Neuronal stem cell (in vitro differentiated cells): ENCODE results near the gene CLTCL1.

Experiments used
- DNase-seq: peaks from one replicate; pipeline ENCODE4 v3.0.0-alpha.2; 2013; ENCODE audit warnings: low spot score
- H2AFZ ChIP-seq: one replicate; pipeline ENCODE4 v1.6.1; 2013; ENCODE audit warnings: mild to moderate bottlenecking, low read length, inconsistent platforms
- H2AK5ac ChIP-seq: 2 replicates; pipeline ENCODE4 v1.6.1; 2013; ENCODE audit warnings: low read depth, mild to moderate bottlenecking, inconsistent platforms, low read length, moderate library complexity, mixed read lengths
- H2BK120ac ChIP-seq: 2 replicates; pipeline ENCODE4 v1.6.1; 2013; ENCODE audit warnings: low read depth, mild to moderate bottlenecking, inconsistent platforms, low read length, moderate library complexity, mixed read lengths
- H2BK12ac ChIP-seq: one replicate; pipeline ENCODE4 v1.6.1; 2013; ENCODE audit warnings: low read length, inconsistent platforms
- H2BK15ac ChIP-seq: 2 replicates; pipeline ENCODE4 v1.6.1; 2013; ENCODE audit warnings: mild to moderate bottlenecking, low read length, inconsistent platforms, mixed read lengths
- H2BK5ac ChIP-seq: one replicate; pipeline ENCODE4 v1.6.1; 2013; ENCODE audit warnings: inconsistent platforms, mild to moderate bottlenecking, low read length, moderate library complexity
- H3K14ac ChIP-seq: one replicate; pipeline ENCODE4 v1.6.1; 2013; ENCODE audit warnings: low read length, inconsistent platforms
- H3K18ac ChIP-seq: 2 replicates; pipeline ENCODE4 v1.6.1; 2013; ENCODE audit warnings: low read length, inconsistent platforms
- H3K23ac ChIP-seq: 2 replicates; pipeline ENCODE4 v1.6.1; 2013; ENCODE audit warnings: low read depth, mild to moderate bottlenecking, mixed read lengths, low read length, inconsistent platforms; ENCODE audit not compliant: poor library complexity
- H3K27ac ChIP-seq: replicated peaks from 3 replicates; pipeline ENCODE4 v1.5.1; 2013; ENCODE audit warnings: low read length, inconsistent platforms
- H3K27me3 ChIP-seq, 3 experiments: 2 replicates each; pipeline ENCODE4 v1.6.1; 2013; ENCODE audit warnings: low read length in 3 of 3, mild to moderate bottlenecking in 2 of 3, inconsistent platforms in 1 of 3, low read depth in 1 of 3, mixed read lengths in 1 of 3, moderate library complexity in 1 of 3; ENCODE audit not compliant: control insufficient read depth in 3 of 3, insufficient read depth in 3 of 3
- H3K36me3 ChIP-seq, 2 donors: replicated peaks in 1 of 2; 2 replicates each; pipeline ENCODE4 v1.6.1; 2013; ENCODE audit warnings: low read length in 2 of 2; ENCODE audit not compliant: control insufficient read depth in 2 of 2, insufficient read depth in 2 of 2
- H3K4ac ChIP-seq: 2 replicates; pipeline ENCODE4 v1.6.1; 2013; ENCODE audit warnings: inconsistent platforms, mild to moderate bottlenecking, low read length, moderate library complexity
- H3K4me1 ChIP-seq, 2 donors: 1 replicate in 1 of 2; 2 replicates in 1 of 2; pipeline ENCODE4 v1.6.1; 2013; ENCODE audit warnings: low read length in 2 of 2, low read depth in 1 of 2; ENCODE audit not compliant: control insufficient read depth in 2 of 2, insufficient read depth in 1 of 2
- H3K4me2 ChIP-seq: one replicate; pipeline ENCODE4 v1.6.1; 2013; ENCODE audit warnings: mild to moderate bottlenecking, low read length, inconsistent platforms; ENCODE audit not compliant: insufficient read depth, poor library complexity, severe bottlenecking
- H3K4me3 ChIP-seq, 2 donors: 2 replicates each; pipeline ENCODE4 v1.5.1; 2013; ENCODE audit warnings: low read length in 2 of 2, mild to moderate bottlenecking in 2 of 2, inconsistent platforms in 1 of 2, moderate library complexity in 1 of 2
- H3K79me1 ChIP-seq: one replicate; pipeline ENCODE4 v1.6.1; 2013; ENCODE audit warnings: low read depth, mild to moderate bottlenecking, inconsistent platforms, low read length, moderate library complexity
- H3K9ac ChIP-seq: one replicate; pipeline ENCODE4 v1.6.1; 2013; ENCODE audit warnings: mild to moderate bottlenecking, low read depth, low read length, inconsistent platforms; ENCODE audit not compliant: poor library complexity
- H3K9me3 ChIP-seq, 2 donors: replicated peaks in 1 of 2; 2 replicates each; pipeline versions ENCODE3 to v1.6.1; 2013; ENCODE audit warnings: low read length in 2 of 2, mild to moderate bottlenecking in 2 of 2, inconsistent platforms in 1 of 2, low read depth in 1 of 2, mixed read lengths in 1 of 2, moderate library complexity in 1 of 2; ENCODE audit not compliant: control insufficient read depth in 2 of 2, insufficient read depth in 1 of 2
- H4K8ac ChIP-seq: one replicate; pipeline ENCODE4 v1.6.1; 2013; ENCODE audit warnings: low read depth, mild to moderate bottlenecking, inconsistent platforms, low read length, moderate library complexity
- H4K91ac ChIP-seq: one replicate; pipeline ENCODE4 v1.6.1; 2013; ENCODE audit warnings: low read length, low read depth, mild to moderate bottlenecking, inconsistent platforms; ENCODE audit not compliant: poor library complexity
- WGBS, 2 donors: extraction: QIAGEN DNeasy Blood & Tissue Kit; methylation state at CpG; one replicate each; pipeline ENCODE4 v1.1.7; 2013; ENCODE audit warnings: missing lambda C conversion rate in 2 of 2, mixed read lengths in 1 of 2; ENCODE audit not compliant: insufficient read length in 2 of 2, insufficient replicate concordance in 1 of 2; ENCODE audit errors: extremely low coverage in 2 of 2; 5-methylcytosine and 5-hydroxymethylcytosine counted together

Gene CLTCL1

DNA sequence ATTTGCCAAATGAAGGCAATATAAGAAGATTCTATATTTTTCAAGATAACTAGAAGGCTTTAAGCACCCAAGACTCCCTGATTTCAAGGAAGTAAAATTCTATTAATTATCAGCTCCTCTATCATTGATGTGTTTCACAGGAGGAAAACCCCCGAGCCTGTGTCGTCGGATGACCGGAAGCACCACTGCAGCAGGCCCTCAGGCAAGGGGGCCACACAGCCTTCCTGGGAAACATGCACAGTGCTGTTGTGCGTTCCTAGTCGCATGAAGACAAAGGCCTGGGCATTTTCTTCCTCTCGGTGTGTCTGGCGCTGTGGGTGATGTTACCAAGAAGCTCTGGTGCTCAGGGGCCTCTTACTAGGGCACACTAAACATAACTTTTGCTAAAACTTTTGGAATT lies 16.4 kb downstream of the CLTCL1 start:
- Histone ChIP-seq H2AK5ac (no peak overlapping the region), H3K9me3 (no peaks in the 10 kb centered on the region), H3K14ac (no peak overlapping the region), H3K9ac (no peak overlapping the region), H3K4ac (no peak overlapping the region), H3K4me2 (no peak overlapping the region), H4K8ac (no peak overlapping the region), H2BK120ac (no peak overlapping the region), H3K27me3 (no peaks in the 10 kb centered on the region), H2BK12ac (no peak overlapping the region), H3K18ac (no peak overlapping the region), H3K23ac (no peak overlapping the region), H3K27ac (no peak overlapping the region), H2BK15ac (no peak overlapping the region), H3K4me3 (no peak overlapping the region), H2AFZ (no peak overlapping the region), H2BK5ac (no peak overlapping the region), H3K79me1 (no peaks in the 10 kb centered on the region), H3K4me1 (no peaks in the 10 kb centered on the region), H3K36me3 (peaks cover 2 to 8% of the 10 kb centered on the region in 2 donors), H4K91ac (no peak overlapping the region)
- DNase-seq: no peak
- WGBS, 2 donors: no CpG with 5 or more reads among the region's 8 CpGs

DNA sequence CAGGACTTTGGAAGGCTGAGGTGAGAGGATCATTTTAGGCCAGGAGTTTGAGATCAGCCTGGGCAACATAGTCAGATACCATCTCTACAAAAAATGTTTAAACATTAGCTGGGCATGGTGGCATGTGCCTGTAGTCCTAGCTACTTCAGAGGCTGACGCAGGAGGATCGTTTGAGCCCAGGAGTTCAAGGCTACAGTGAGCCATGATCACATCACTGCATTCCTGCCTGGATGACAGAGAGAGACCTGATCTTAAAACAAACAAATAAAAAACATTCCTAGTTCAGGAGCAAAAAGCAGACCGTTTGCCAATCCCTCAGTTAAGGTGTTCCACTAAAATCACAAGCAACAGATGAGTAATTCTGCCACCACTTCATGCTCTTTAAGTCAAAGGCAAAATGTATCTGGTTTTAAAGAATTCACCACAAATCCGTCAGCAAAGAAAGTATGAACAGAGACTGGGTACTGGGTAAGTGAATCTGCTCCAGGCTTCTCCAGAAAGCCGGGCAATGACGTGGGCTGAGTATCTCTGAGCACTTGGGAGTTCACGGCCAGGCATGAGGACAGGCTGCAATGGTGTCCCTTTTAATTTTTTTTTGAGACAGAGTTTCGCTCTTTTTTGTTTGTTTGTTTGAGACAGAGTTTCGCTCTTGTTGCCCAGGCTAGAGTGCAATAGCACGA lies 19.5 kb downstream of the CLTCL1 start:
- DNase-seq: no peak
- Histone ChIP-seq H4K91ac (no peak overlapping the region), H3K36me3 (peaks cover 2 to 8% of the 10 kb centered on the region in 2 donors), H4K8ac (no peak overlapping the region), H3K4me3 (no peak overlapping the region), H2AK5ac (no peak overlapping the region), H2BK15ac (no peak overlapping the region), H2AFZ (no peak overlapping the region), H3K9ac (no peak overlapping the region), H3K23ac (no peak overlapping the region), H2BK120ac (no peak overlapping the region), H2BK12ac (no peak overlapping the region), H3K27ac (no peak overlapping the region), H3K79me1 (no peaks in the 10 kb centered on the region), H3K18ac (no peak overlapping the region), H3K27me3 (no peaks in the 10 kb centered on the region), H3K4ac (no peak overlapping the region), H3K9me3 (peaks cover 0 to 2% of the 10 kb centered on the region in 2 donors), H3K4me2 (no peak overlapping the region), H3K4me1 (no peaks in the 10 kb centered on the region), H3K14ac (no peak overlapping the region), H2BK5ac (no peak overlapping the region)
- WGBS, 2 donors: no CpG with 5 or more reads among the region's 10 CpGs

DNA sequence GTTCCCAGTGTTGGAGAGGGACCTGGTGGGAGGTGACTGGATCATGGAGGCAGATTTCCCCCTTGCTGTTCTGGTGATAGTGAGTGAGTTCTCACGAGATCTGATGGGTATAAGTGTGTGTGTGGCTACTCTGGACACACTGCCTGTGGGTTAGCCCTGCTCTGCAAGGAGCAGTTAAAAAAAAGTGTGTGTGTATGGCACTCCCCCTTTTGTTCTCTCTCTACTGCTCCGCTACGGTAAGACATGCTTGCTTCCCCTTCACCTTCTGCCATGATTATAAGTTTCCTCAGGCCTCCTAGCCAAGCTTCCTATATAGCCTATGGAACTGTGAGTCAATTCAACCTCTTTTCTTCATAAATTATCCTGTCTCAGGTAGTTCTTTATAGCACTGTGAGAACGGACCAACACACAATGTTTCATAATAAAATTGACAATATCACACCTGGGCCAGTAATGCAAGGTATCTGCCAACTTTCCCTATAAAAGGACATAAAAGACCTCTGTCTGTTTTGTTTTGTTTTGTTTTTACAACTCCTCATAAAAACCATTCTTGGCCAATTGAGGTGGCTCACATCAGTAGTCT lies 20.2 kb downstream of the CLTCL1 start:
- H3K23ac ChIP-seq: no peak overlapping the region
- no peak for DNase-seq
- H3K4me1 ChIP-seq: no peaks in the 10 kb centered on the region
- no peak overlapping the region for H2BK5ac ChIP-seq
- no CpG with 5 or more reads among the region's 4 CpGs for WGBS, 2 donors
- no peaks in the 10 kb centered on the region for H3K79me1 ChIP-seq
- H3K18ac ChIP-seq: no peak overlapping the region
- no peak overlapping the region for H3K4ac ChIP-seq
- H2AK5ac ChIP-seq: no peak overlapping the region
- H4K91ac ChIP-seq: no peak overlapping the region
- peaks cover 2 to 4% of the 10 kb centered on the region in 2 donors for H3K9me3 ChIP-seq
- H3K14ac ChIP-seq: no peak overlapping the region
- no peak overlapping the region for H3K27ac ChIP-seq
- H3K36me3 ChIP-seq: peaks cover 2 to 8% of the 10 kb centered on the region in 2 donors
- no peak overlapping the region for H3K4me3 ChIP-seq
- no peak overlapping the region for H2BK120ac ChIP-seq
- no peak overlapping the region for H2AFZ ChIP-seq
- no peaks in the 10 kb centered on the region for H3K27me3 ChIP-seq
- H2BK12ac ChIP-seq: no peak overlapping the region
- H2BK15ac ChIP-seq: no peak overlapping the region
- no peak overlapping the region for H3K9ac ChIP-seq
- no peak overlapping the region for H4K8ac ChIP-seq
- no peak overlapping the region for H3K4me2 ChIP-seq

DNA sequence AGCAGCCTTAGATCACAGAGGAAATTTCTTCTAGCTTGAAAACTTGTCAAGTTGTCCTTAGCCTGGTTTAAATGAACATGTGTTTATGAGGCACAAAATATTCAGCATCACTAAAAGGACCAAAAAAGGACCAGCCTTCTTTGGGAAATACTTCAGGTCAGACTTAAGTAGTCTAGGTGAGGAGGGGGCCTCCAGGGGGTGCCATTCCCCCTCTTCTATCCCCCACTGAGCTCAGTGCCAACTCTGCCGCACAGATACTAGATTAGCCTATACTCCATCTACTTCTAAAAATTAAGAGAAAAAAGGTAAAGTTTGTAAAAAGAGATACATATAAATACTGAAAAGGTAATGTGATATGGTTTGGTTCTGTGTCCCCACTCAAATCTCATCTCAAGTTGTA lies 20.6 kb downstream of the CLTCL1 start:
- Histone ChIP-seq H2AFZ (no peak overlapping the region), H3K79me1 (no peaks in the 10 kb centered on the region), H2BK5ac (no peak overlapping the region), H3K4ac (no peak overlapping the region), H3K4me3 (no peak overlapping the region), H2BK120ac (no peak overlapping the region), H2AK5ac (no peak overlapping the region), H2BK12ac (no peak overlapping the region), H3K23ac (no peak overlapping the region), H3K9ac (no peak overlapping the region), H3K4me2 (no peak overlapping the region), H3K9me3 (peaks cover 3 to 4% of the 10 kb centered on the region in 2 donors), H3K27ac (no peak overlapping the region), H3K14ac (no peak overlapping the region), H3K4me1 (no peaks in the 10 kb centered on the region), H3K36me3 (peaks cover 2 to 8% of the 10 kb centered on the region in 2 donors), H4K8ac (no peak overlapping the region), H2BK15ac (no peak overlapping the region), H4K91ac (no peak overlapping the region), H3K18ac (no peak overlapping the region), H3K27me3 (no peaks in the 10 kb centered on the region)
- no peak for DNase-seq
- WGBS, 2 donors: no CpG with 5 or more reads among the region's 1 CpG
